Muscle of leg (tissue), 11 donors: ENCODE data around the gene PRKN. TPM values are rescaled to one million over a fixed set of nuclear protein-coding genes. Genes with fewer than 3 reads are reported as not detected.

Experiments used
- DNase-seq: peaks from one replicate; pipeline ENCODE4 v3.0.0; 2013
- H3K27ac ChIP-seq: one replicate; pipeline ENCODE4 v1.5.1; 2013; ENCODE audit warnings: mild to moderate bottlenecking, low read length, control low read depth
- H3K27me3 ChIP-seq: one replicate; pipeline ENCODE4 v1.6.1; 2013; ENCODE audit warnings: low read length; ENCODE audit not compliant: control insufficient read depth, insufficient read depth
- H3K36me3 ChIP-seq: one replicate; pipeline ENCODE4 v1.6.1; 2013; ENCODE audit warnings: low read length; ENCODE audit not compliant: control insufficient read depth, insufficient read depth
- H3K4me1 ChIP-seq: one replicate; pipeline ENCODE4 v1.6.1; 2013; ENCODE audit warnings: low read length; ENCODE audit not compliant: control insufficient read depth, insufficient read depth
- H3K4me3 ChIP-seq: one replicate; pipeline ENCODE4 v1.5.1; 2013; ENCODE audit warnings: low read length, control low read depth
- H3K9me3 ChIP-seq: replicated peaks from 2 replicates; pipeline ENCODE4 v1.6.1; 2013; ENCODE audit warnings: low read depth, low read length; ENCODE audit not compliant: control insufficient read depth
- WGBS: methylation state at CpG from one replicate; pipeline ENCODE4 v1.1.5; 2013; ENCODE audit warnings: missing lambda C conversion rate; ENCODE audit not compliant: insufficient coverage; 5-methylcytosine and 5-hydroxymethylcytosine counted together
- polyA plus RNA-seq, 8 donors: library from polyadenylated mRNA; unstranded; fragments of 120-200 nt; gene quantifications; one replicate each; pipeline versions ENCODE4 v1.2.1 to v1.2.3, GENCODE V29; 2013; ENCODE audit warnings: inconsistent platforms in 1 of 8, low replicate concordance in 1 of 8; ENCODE audit not compliant: insufficient read length in 8 of 8, insufficient read depth in 1 of 8
- total RNA-seq: library from RNA; stranded (reverse); fragments of 120-200 nt; gene quantifications from one replicate; pipeline ENCODE4 v1.2.4, GENCODE V29; 2013

The PRKN gene
- total and polyA plus RNA-seq, 9 donors = 2.5 to 4.7 (median 3.9) TPM

DNA sequence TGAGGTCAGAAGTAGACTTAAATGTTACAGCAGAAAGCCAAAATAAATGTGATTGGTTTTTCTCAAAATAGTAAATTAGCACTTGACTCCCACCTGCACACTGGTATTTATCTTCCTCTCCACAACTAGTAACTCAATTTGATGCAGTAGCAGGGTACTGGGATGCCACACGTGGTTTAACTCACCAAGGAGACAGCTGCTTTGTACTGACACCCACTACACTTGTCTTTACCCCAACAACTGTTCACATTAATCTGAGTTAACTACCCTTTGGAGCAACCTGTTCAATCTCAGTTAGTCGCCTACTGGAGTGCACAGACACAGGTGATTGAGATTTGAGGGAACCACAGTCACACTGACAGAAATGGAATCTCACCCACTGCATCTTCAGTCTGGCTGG is 242.1 kb downstream of the PRKN start:
- Histone ChIP-seq H3K4me1 (peaks cover 2% of the 10 kb centered on the region), H3K27me3 (no peaks in the 10 kb centered on the region), H3K27ac (no peak overlapping the region), H3K36me3 (no peaks in the 10 kb centered on the region), H3K9me3 (peaks cover 3% of the 10 kb centered on the region), H3K4me3 (no peak overlapping the region)
- 60% methylated on average over 1 of the region's 2 CpGs for WGBS
- peak; percentile 44 for DNase-seq

DNA sequence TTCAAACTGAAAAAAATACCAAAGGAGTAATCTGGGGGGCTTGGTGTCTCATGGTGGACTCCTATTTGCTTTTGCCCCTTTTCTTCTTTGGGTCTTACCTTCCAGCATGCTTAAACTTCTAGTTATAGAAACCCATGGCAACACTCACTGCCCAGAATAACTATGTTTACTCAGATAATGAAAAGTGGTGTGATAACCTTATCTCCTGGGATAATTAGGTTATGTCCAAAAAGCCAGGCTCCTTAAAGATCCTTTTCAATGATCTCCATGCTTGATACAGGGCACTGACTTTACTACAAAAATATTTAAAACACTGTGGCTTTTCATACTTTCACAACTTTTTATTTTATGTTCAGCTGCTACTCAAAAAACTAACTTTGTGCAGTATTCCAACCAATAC is 245.6 kb downstream of the PRKN start:
- Histone ChIP-seq H3K27ac (no peak overlapping the region), H3K4me3 (no peak overlapping the region), H3K36me3 (no peaks in the 10 kb centered on the region), H3K9me3 (no peaks in the 10 kb centered on the region), H3K27me3 (no peaks in the 10 kb centered on the region), H3K4me1 (peaks cover 2% of the 10 kb centered on the region)
- DNase-seq = no peak

DNA sequence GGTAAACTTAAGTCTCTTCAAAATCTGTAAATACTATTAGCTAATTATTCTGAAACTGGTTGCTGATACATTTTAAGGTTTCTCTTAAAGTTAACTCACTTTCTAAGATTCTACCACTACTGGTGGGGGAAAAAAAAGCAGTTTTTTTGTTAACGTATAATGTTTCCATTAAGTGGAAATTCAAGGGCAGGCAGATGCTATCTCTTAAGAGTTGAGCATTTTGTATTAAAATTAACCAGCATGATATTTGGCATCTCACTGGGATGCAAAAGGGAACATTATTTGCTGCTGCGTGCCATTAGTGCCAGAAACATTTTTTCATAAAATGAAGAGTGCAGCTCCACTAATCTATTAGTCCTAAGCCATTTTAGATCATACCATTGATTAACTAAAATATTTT is 246.2 kb downstream of the PRKN start:
- no peak overlapping the region for H3K4me3 ChIP-seq
- DNase-seq = no peak
- no peaks in the 10 kb centered on the region for H3K9me3 ChIP-seq
- H3K36me3 ChIP-seq = no peaks in the 10 kb centered on the region
- peaks cover 2% of the 10 kb centered on the region for H3K4me1 ChIP-seq
- no peaks in the 10 kb centered on the region for H3K27me3 ChIP-seq
- no peak overlapping the region for H3K27ac ChIP-seq
- WGBS = 83% methylated on average over 2 of the region's 2 CpGs

DNA sequence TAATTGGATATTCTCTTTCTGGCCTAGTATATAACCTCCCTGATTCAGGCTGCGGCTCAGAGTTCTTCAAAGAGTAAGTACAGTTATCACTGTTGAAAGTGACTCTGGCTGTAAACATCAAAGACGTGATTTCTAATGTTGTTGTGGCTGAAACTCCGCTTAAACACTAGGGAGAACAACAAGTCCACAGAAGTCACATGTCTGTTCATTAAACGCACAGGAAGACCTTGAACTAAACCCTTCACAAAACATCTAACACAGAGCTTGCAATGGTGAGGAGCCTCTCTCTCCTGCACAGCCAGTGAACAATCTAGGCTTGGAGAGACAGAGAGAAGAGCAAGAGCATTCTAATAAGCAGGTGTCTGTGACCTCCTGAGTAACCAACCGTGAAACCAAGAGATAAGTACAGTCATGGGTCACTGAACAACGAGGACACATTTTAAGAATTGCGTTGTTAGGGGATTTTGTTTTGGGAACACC is 249.3 kb downstream of the PRKN start:
- H3K36me3 ChIP-seq = no peaks in the 10 kb centered on the region
- H3K9me3 ChIP-seq = no peaks in the 10 kb centered on the region
- no peak overlapping the region for H3K4me3 ChIP-seq
- H3K4me1 ChIP-seq = no peaks in the 10 kb centered on the region
- no peak overlapping the region for H3K27ac ChIP-seq
- no peaks in the 10 kb centered on the region for H3K27me3 ChIP-seq
- DNase-seq = no peak
- WGBS = 74% methylated on average over 3 of the region's 7 CpGs

DNA sequence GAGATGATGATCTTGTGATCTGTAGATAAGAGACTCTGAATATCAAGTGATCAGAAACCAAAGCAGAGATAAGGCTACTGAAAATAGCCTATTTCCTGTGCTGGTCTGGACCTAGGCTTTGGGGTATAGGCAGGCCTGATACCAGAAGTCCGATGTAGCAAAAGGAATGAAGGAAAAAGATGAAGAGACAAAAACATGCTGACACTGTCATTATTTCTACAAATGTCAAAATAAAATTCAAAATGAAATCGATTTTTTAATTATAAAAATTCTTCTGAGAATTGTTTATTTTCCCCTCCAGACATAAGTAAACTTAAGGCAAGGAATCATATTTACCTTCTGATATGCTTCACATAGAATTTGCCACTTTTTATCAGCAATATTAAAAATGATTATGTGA is 252.8 kb downstream of the PRKN start:
- no peaks in the 10 kb centered on the region for H3K4me1 ChIP-seq
- no peak for DNase-seq
- no peaks in the 10 kb centered on the region for H3K9me3 ChIP-seq
- H3K27ac ChIP-seq = no peak overlapping the region
- H3K4me3 ChIP-seq = no peak overlapping the region
- no peaks in the 10 kb centered on the region for H3K36me3 ChIP-seq
- WGBS = no CpG with 5 or more reads among the region's 2 CpGs
- no peaks in the 10 kb centered on the region for H3K27me3 ChIP-seq

DNA sequence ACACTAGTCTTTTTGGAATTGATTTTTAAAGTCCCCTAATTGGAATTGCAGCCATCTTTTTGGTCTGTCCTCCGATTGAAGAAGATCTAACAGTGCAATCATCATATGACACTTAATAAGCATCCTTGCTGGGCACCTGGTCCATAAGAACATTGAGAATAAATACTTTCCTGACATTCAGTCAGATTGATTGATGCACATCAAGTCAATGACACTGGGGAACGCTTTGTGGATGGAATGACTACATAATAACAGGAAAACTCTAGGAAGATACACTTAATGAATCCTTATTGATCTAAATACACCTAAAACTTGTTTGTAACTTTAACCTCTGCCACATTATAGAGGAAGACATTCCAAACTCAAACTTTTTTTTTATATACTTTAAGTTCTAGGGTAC is 255.7 kb downstream of the PRKN start:
- no peak for DNase-seq
- H3K9me3 ChIP-seq = no peaks in the 10 kb centered on the region
- H3K27ac ChIP-seq = no peak overlapping the region
- no CpG with 5 or more reads among the region's 2 CpGs for WGBS
- no peaks in the 10 kb centered on the region for H3K27me3 ChIP-seq
- no peaks in the 10 kb centered on the region for H3K36me3 ChIP-seq
- no peak overlapping the region for H3K4me3 ChIP-seq
- H3K4me1 ChIP-seq = peaks cover 7% of the 10 kb centered on the region

DNA sequence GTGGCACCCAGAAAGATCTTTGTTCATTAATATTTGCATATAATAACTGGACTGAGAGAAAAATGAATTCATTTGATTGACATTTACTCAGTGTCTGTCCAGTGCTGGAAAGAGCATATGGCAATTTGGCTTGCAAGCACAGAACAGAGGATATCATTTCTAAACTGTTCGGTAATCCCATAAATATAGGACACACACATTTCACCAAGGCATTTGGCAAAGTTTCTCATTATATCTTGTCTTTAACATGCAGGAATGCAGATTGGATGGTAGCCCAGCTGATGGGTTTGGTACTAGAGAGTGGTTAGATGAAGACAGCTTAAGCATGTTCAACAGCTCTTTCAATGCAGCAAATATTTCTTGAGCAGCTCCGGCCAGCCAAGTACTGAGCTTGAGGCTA is 259.2 kb downstream of the PRKN start:
- peaks cover 7% of the 10 kb centered on the region for H3K4me1 ChIP-seq
- peak; percentile 82 for DNase-seq
- H3K9me3 ChIP-seq = no peaks in the 10 kb centered on the region
- H3K4me3 ChIP-seq = no peak overlapping the region
- H3K27ac ChIP-seq = no peak overlapping the region
- WGBS = 20% methylated on average over 1 of the region's 2 CpGs
- no peaks in the 10 kb centered on the region for H3K36me3 ChIP-seq
- H3K27me3 ChIP-seq = no peaks in the 10 kb centered on the region

DNA sequence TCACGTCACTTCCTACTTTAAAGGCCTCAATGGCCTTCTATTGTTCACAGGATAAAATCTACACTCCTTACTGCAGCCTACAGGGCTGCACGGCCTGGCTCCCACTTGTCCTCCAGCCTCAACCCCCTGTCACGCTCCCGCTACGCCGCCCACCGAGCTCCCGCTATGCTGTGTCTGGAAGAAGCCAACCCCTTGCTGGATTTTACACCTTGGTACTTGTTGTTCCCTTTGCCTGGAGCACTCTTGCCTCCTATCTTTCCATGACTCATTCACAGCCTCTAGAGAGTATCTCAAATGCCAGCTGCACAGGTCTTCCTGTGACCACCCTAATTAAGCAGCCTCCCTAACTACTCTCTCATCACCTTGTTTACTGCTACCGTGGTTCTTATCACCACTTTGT is 259.9 kb downstream of the PRKN start:
- Histone ChIP-seq H3K9me3 (no peaks in the 10 kb centered on the region), H3K36me3 (no peaks in the 10 kb centered on the region), H3K4me3 (no peak overlapping the region), H3K27me3 (no peaks in the 10 kb centered on the region), H3K4me1 (peaks cover 7% of the 10 kb centered on the region), H3K27ac (no peak overlapping the region)
- peak; percentile 30 for DNase-seq
- 75% methylated on average over 8 of the region's 9 CpGs for WGBS

DNA sequence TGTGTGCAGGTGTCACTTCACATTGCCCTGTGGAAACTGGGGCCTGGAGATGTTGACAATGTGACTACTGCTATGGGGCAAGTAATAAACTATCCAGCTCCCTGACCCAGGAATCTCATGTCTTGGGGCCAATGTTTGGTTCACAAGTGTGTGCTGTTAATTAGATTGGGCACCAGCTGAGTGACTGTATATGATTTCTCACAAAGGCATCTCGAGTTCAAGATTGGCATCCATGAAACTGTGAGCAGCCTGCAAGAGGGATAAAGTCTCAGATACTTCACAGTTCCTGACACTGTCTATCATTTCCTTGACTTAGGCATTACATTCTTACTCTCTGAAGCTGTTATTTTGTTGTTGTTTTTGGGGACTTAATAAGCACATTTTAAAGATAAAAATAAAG is 264.0 kb downstream of the PRKN start:
- Histone ChIP-seq H3K27me3 (no peaks in the 10 kb centered on the region), H3K27ac (no peak overlapping the region), H3K4me1 (peaks cover 7% of the 10 kb centered on the region), H3K4me3 (no peak overlapping the region), H3K36me3 (no peaks in the 10 kb centered on the region), H3K9me3 (no peaks in the 10 kb centered on the region)
- DNase-seq = peak; percentile 23
- no CpG with 5 or more reads among the region's 1 CpG for WGBS

DNA sequence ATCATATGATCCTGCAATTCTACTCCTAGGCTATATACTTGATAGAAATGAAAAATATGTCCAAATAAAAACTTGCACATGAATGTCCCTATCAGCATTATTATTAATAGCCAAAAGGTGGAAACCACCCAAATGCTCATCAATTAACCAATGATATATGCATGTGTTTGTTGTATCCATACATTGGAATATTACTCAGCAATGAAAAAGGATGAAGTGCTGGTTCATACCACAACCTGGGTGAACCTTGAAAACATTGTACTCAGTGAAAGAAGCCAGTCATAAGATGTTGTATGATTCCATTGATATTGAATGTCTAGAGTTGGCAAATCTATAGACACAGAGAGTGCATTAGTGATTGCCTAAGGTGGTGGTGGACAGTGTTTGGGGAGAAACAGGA is 267.6 kb downstream of the PRKN start:
- Histone ChIP-seq H3K27me3 (no peaks in the 10 kb centered on the region), H3K9me3 (no peaks in the 10 kb centered on the region), H3K27ac (no peak overlapping the region), H3K4me3 (no peak overlapping the region), H3K36me3 (no peaks in the 10 kb centered on the region), H3K4me1 (no peaks in the 10 kb centered on the region)
- DNase-seq = no peak

DNA sequence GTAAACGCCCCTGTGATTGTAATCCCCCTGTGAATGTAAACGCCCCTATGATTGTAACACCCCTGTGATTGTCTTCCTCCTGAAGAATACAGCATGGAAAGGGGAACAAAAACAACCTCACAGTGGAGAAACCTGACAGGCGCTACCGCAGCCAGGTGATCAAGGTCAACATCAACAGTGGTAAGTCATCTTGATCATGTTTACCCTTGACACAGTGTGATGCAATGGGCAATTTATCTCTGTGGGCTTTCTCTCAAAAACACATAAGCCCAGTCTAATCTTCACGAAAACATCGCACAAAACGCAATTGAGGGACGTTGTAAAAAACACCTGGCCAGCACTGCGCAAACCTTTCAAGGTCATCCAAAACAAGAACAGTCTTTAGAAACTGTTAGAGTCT is 277.2 kb downstream of the PRKN start:
- DNase-seq = no peak
- 60% methylated on average over 4 of the region's 9 CpGs for WGBS
- no peak overlapping the region for H3K4me3 ChIP-seq
- H3K9me3 ChIP-seq = no peaks in the 10 kb centered on the region
- H3K27ac ChIP-seq = no peak overlapping the region
- no peaks in the 10 kb centered on the region for H3K36me3 ChIP-seq
- no peaks in the 10 kb centered on the region for H3K27me3 ChIP-seq
- H3K4me1 ChIP-seq = no peaks in the 10 kb centered on the region
